ENCODE measurements around the gene FRMD4A.

FRMD4A gene

DNA sequence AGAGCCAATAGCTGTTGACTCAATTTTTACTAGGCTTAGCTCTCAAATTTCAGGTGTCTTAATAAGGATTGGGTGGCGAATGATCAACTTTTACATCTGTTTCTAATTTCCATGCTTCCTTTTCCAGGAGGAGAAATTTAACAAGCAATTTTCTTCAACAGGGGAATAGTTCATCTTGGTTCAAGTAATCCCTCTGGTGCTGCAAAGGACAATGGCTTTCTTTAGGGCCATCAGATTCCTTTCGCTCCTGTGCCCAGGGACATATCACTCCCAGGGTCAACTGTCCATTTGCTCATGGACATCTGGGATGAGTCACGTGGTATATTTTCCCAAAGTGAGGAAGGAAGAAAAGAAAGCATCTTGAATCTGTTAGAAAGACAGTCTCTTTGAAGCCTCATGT, 313.3 kb downstream of the FRMD4A start:
- no peak for DNase-seq (ENCODE audit: low read depth in 1 of 2, low spot score in 1 of 2)

DNA sequence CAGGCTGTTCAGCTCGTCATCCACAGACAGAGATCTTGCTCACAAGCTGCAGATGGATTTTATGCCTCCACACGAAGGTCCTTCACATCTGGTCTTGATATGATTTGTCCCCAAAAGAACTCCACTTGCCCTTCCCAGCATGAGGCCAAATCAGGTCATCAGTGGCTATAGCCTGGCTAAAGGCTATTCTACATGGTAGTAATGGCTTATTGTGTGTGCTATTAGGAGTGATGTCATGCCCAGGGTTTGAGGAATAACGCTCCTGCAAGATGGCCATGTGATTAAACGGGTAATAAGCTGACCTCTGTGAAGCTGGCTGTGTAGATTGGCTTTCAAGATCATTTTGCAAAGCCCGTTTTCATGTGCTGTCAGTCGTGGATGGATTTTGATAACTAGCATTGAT, 313.8 kb downstream of the FRMD4A start:
- H3K27ac ChIP-seq (replicated peaks), result no peak overlapping the region
- H3K27me3 ChIP-seq (ENCODE audit: insufficient read depth, poor library complexity, severe bottlenecking), result no peaks in the 10 kb centered on the region
- no peak overlapping the region for H3K4me3 ChIP-seq (replicated peaks; ENCODE audit: insufficient read depth, low read length)
- no peak for DNase-seq (ENCODE audit: low read depth in 1 of 2, low spot score in 1 of 2)
- no peak for TF ChIP-seq SPI1 (IDR thresholded peaks at IDR 0.05; ENCODE audit: borderline replicate concordance, low read depth)
- TF ChIP-seq GABPA (IDR thresholded peaks at IDR 0.05; ENCODE audit: low read depth), result no peak
- TF ChIP-seq, protein P1, sequence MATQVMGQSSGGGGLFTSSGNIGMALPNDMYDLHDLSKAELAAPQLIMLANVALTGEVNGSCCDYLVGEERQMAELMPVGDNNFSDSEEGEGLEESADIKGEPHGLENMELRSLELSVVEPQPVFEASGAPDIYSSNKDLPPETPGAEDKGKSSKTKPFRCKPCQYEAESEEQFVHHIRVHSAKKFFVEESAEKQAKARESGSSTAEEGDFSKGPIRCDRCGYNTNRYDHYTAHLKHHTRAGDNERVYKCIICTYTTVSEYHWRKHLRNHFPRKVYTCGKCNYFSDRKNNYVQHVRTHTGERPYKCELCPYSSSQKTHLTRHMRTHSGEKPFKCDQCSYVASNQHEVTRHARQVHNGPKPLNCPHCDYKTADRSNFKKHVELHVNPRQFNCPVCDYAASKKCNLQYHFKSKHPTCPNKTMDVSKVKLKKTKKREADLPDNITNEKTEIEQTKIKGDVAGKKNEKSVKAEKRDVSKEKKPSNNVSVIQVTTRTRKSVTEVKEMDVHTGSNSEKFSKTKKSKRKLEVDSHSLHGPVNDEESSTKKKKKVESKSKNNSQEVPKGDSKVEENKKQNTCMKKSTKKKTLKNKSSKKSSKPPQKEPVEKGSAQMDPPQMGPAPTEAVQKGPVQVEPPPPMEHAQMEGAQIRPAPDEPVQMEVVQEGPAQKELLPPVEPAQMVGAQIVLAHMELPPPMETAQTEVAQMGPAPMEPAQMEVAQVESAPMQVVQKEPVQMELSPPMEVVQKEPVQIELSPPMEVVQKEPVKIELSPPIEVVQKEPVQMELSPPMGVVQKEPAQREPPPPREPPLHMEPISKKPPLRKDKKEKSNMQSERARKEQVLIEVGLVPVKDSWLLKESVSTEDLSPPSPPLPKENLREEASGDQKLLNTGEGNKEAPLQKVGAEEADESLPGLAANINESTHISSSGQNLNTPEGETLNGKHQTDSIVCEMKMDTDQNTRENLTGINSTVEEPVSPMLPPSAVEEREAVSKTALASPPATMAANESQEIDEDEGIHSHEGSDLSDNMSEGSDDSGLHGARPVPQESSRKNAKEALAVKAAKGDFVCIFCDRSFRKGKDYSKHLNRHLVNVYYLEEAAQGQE (IDR thresholded peaks at IDR 0.05; ENCODE audit: insufficient replicate concordance, low read depth), result no peak
- TF ChIP-seq, protein P2, sequence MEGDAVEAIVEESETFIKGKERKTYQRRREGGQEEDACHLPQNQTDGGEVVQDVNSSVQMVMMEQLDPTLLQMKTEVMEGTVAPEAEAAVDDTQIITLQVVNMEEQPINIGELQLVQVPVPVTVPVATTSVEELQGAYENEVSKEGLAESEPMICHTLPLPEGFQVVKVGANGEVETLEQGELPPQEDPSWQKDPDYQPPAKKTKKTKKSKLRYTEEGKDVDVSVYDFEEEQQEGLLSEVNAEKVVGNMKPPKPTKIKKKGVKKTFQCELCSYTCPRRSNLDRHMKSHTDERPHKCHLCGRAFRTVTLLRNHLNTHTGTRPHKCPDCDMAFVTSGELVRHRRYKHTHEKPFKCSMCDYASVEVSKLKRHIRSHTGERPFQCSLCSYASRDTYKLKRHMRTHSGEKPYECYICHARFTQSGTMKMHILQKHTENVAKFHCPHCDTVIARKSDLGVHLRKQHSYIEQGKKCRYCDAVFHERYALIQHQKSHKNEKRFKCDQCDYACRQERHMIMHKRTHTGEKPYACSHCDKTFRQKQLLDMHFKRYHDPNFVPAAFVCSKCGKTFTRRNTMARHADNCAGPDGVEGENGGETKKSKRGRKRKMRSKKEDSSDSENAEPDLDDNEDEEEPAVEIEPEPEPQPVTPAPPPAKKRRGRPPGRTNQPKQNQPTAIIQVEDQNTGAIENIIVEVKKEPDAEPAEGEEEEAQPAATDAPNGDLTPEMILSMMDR (IDR thresholded peaks at IDR 0.05; ENCODE audit: insufficient read depth, low read length), result no peak
- TF ChIP-seq POLR2AphosphoS5 (IDR thresholded peaks at IDR 0.05; ENCODE audit: low read depth), result no peak

More for the DNA sequence above, 313.3 kb downstream of the FRMD4A start:
- Histone ChIP-seq H3K4me3 (replicated peaks; ENCODE audit: insufficient read depth, low read length) (no peak overlapping the region), H3K27ac (replicated peaks) (no peak overlapping the region), H3K27me3 (ENCODE audit: insufficient read depth, poor library complexity, severe bottlenecking) (no peaks in the 10 kb centered on the region)
- TF ChIP-seq, protein P2 (IDR thresholded peaks at IDR 0.05; ENCODE audit: insufficient read depth, low read length), result no peak
- TF ChIP-seq, protein P1 (IDR thresholded peaks at IDR 0.05; ENCODE audit: insufficient replicate concordance, low read depth), result no peak
- TF ChIP-seq POLR2AphosphoS5 (IDR thresholded peaks at IDR 0.05; ENCODE audit: low read depth) (no peak), GABPA (IDR thresholded peaks at IDR 0.05; ENCODE audit: low read depth) (no peak), SPI1 (IDR thresholded peaks at IDR 0.05; ENCODE audit: borderline replicate concordance, low read depth) (no peak)

DNA sequence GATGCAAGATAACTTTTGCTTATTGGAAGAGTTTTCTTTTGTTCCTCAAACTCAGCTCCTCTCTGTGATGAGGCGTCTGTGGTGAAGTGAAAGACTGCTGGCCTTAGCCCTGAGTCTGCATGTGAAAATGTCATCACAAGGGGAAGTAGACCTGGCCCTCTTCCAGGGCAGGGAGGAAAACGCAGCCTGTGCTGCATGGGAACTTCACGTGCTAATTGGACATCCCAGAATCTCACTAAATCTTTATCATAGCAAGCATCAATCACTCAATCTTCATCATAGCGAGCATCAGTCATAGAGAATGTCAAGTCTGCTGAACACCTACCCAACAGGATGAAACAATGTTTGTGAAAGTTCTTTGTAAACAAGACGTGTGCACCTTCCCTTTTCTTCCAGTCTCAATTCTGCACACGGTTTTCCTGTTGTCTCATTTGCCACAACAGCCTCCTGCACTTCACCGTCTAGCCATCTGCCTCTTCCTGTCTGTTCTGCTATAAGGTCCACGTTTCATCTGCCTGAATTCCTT, 314.6 kb downstream of the FRMD4A start:
- no peak for TF ChIP-seq POLR2AphosphoS5 (IDR thresholded peaks at IDR 0.05; ENCODE audit: low read depth)
- TF ChIP-seq, protein P2 (IDR thresholded peaks at IDR 0.05; ENCODE audit: insufficient read depth, low read length), result no peak
- TF ChIP-seq, protein P1 (IDR thresholded peaks at IDR 0.05; ENCODE audit: insufficient replicate concordance, low read depth), result no peak
- TF ChIP-seq SPI1 (IDR thresholded peaks at IDR 0.05; ENCODE audit: borderline replicate concordance, low read depth), result no peak
- no peak for TF ChIP-seq GABPA (IDR thresholded peaks at IDR 0.05; ENCODE audit: low read depth)
- H3K4me3 ChIP-seq (replicated peaks; ENCODE audit: insufficient read depth, low read length), result no peak overlapping the region
- H3K27me3 ChIP-seq (ENCODE audit: insufficient read depth, poor library complexity, severe bottlenecking), result no peaks in the 10 kb centered on the region
- peak in 1 of 2 experiments; percentile 2 for DNase-seq (ENCODE audit: low read depth in 1 of 2, low spot score in 1 of 2)
- no peak overlapping the region for H3K27ac ChIP-seq (replicated peaks)

All from HL-60 (cell line).